HG03139 (cell line): Measurements from ENCODE around the gene FALEC.

Experiments used
- ATAC-seq: cut with Tn5 transposase; IDR thresholded peaks from one replicate; pipeline ENCODE4 v1.9.1; 2021; ENCODE audit not compliant: unreplicated experiment

FALEC gene

DNA sequence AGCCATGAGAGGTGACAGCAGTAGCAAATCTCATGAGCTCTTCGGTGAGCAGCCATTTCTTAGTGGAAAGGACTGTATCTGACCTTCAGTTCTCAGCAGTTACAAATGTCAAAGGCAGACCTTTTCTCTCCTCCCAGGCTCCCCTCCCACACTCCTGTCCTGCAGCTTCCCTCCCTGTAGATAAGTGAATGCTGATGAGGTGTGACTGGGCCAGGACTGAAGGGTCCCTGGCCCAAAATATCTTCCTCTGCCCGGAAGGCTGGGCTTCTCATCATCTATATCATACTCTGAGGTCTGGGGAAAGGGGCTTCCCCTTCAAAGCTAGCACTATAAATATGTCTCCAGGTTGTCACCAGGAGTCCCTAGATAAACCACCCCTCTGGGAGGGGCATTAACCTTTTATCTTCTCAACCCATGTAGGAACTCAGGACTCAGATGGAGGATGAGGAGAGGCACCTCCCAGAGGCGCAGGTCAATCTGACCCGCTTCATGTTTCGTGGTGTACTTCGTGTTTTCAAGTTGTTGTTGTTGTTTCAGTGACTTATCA lies 30.0 kb downstream of the FALEC start:
- no peak for ATAC-seq

DNA sequence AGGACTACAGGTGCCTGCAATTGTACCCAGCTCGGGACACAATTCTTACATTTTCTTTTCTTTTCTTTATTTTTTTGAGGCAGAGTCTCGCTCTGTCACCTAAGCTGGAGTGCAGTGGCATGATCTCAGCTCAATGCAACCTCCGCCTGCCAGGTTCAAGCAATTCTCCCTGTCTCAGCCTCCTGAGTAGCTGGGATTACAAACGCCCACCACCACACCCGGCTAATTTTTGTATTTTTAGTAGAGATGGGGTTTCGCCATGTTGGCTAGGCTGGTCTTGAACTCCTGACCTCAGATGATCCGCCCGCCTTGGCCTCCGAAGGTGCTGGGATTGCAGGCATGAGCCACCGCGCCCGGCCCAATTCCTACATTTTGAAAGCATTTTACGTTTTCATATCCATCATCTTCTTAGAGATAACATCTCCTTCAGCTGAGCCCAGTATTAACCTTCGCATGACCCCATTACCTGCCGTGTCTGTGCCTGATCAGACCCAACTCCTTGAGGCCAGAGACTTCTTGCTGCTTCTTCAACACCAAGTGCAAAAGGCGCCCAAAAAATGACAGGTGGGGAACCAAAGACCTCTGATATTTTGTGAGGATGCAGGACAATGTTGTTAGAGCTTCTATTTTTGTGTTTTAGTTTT lies 30.9 kb downstream of the FALEC start:
- ATAC-seq: no peak

DNA sequence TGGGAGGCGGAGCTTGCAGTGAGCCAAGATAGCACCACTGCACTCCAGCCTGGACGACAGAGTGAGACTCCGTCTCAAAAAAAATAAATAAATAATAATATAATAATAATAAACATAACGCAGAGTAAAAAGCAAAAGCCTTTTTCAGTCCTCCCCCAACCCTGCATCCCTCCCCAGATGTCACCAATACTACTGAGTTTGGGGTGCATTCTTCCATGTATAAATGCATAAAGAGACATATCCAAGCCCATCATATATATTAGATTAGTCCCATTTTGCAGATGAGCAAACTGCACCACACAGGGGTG lies 32.7 kb downstream of the FALEC start:
- ATAC-seq: no peak

DNA sequence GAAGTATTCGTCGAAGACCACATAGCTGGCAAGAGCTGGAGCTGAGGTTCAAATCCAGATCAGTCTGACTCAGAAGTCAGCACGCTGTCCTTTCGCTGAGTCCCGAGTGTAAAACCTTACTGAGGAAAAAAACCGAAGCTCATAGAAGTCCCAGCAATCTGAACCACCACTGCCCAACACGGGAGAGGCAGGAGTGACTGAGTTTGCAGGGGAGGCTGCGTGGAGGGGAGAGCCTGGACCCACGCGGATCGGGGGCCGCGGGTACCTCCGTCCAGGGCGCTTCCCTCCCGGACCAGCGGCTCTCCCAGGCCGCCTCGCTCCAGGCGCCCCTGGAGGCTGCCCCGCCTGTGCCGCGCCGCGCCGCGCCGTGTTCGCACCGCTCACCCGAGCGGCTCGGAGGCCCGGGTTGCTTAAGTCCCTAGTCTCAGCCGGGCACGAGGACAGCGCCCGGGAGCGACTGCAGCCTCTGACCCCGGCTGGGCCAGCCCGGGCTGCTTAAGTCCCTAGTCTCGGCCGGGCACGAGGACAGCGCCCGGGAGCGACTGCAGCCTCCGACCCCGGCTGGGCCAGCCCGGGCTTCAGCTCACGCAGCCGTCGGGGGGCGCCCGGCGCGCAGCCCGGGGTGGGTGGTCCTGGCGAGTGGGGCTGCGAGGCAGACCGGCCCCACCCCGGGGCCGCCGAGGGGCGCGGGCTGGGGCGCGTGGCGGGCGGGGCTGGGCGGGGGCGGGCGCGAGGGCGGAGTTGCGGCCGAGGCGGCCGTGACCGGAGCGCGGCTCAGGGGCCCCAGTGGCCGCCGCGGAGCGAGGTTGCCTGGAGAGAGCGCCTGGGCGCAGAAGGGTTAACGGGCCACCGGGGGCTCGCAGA lies 33.3 kb downstream of the FALEC start, which contains the start of gene ADAMTSL4:
ADAMTSL4 (plus strand) TSS at position 777 of the 864 bp plus-strand sequence. CDS start 2,881 bp downstream, outside the sequence.
- no peak for ATAC-seq

DNA sequence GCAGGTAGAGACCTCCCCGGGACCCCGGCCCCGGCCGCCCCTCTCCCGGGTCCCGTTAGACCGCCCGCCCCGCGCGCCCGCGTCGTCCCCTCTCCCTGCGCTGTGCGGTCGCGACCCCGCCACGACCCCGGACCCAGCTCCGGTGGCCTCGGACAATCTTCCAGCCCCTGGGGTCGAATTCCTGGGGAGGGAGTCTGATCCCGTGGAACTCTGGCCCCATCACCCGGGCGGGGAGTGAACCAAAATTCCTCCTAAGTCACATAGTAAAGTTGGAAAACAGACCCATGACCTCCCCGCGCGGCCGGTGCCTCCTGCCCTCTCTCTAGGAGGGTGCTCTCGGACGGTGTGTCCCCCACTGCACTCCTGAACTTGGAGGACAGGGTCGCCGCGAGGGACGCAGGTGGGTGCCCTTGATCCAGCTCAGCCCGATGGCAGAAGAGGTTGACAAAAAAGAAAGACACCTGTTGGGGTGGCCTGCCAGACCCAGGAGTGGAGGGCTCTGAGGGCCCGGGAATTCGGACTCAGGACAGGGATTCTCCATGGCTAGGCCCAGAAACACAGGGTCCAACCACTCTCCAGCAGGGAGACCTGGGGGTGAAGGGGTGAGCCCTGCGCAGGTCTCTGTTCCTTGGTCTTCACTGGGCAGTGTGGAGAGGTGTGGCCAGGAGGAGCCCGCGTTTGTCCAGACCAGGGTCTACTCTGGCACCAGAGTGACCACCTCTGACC lies 34.1 kb downstream of the FALEC start:
- ATAC-seq: no peak

DNA sequence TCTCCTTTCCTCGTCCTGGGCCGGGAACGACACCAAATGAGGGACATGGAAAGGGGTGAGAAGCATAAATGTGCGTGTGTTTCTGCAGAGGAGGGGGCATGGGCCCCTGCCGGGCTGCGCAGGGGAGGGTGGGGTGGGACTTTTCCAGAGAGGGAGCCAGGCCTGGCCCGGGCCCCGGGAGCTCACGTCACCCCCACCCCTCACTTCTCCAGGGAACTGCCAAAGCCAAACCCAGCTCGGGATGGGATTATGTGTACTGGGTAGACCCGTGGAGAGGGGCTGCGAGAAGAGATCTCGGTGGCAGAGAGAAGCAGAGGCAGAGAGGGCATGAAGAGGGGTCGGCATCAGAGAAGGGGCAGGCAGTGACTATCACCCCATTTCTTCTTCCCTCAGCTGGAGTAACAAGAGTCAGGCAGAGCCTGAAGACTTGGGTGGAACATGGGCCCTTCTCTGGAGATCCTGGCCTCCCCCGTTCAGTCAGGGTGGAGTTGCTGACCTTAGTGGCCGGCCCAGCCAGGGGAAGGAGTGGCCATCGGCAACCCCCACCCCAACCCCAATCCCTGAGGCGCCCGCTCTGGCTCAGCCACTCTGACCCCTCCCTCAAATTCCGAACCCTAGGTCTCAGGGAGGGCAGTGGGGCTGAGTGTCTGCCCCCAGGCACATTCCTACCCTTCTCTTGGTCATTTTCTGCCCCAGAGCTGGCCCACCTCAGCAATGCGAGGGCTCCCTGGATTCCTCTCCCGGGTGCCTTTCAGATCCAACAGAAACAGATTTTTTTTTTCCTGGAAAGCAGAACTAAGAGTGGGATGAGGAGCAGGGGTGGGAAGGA lies 34.9 kb downstream of the FALEC start:
- no peak for ATAC-seq

DNA sequence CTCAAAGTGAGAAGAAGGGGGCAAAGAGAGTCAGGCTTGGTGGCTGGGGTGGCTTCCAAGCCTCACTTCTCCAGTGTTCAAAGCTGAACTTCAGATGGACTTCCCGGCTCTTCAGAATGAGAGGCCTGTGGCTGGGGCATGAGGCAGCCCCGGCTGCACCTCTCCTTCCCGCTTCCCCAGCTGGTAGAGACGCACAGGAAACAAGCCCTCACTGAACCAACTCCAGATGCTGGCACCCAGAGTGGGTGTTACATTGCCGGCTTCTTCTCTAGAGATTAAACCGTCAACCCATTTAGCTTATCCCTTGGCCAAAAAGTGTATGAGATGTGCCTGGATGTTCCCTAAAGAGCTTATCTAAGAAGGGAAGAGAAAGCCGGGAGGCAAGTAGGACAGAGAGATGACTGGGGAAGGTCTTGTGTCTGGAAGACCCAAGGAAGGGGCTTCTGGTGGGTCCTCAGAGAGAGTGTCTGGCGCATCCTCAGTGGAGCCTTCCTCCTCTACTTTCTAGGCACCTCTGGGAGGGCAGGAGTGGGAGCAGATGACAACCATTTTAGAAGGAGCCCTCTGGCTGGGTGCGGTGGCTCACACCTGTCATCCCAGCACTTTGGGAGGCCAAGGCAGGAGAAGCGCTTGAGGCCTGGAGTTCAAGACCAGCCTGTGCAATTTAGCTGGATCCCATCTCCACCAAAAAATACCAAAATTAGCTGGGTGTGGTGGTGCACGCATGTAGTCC lies 35.7 kb downstream of the FALEC start:
- no peak for ATAC-seq

DNA sequence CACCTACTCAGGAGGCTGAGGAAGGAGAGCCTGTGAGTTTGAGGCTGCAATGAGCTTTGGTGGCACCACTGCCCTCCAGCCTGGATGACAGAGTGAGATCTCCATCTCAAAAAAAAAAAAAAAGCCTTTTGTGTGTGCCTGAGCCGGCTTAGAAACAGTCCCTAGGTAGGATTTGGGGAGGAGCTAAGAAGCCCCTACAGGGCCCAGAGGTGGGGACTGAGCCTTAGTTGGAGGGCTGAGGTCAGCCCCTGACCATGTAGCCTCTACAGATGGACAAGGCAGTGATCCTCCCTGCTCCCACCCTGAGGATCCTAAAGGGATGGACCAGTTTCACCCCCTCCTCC lies 36.2 kb downstream of the FALEC start:
- ATAC-seq: no peak

DNA sequence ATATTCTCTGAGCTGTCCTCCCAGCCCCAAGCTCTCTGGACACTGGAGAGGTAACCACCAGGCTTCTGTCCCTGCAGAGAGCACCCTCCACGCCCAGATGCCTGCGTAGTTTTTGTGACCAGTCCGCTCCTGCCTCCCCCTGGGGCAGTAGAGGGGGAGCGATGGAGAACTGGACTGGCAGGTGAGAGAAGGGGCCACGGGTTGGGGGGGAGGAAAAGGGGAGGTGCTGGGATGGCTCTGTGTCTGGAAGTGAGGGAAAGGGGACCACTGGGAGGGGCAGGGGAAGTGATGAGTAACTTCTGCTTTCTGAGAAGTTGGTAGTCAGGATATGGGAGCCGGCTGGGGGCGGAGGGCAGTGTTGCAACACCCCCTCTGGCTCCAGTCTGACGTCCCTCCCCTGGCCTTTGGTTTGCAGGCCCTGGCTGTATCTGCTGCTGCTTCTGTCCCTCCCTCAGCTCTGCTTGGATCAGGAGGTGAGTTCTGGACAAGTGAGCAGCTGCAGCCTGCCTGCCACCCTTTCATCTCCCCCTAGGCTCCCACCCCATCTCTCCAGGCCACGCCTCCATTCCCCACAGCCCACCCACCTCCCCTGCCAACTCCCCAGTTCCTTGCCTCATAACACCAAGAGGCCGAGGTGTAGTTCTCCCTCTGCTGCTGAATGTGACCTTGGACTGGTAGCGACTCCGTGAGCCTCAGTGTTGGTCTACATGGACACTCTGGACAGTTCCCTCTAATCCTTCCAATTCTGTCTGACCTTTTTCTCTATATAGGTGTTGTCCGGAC lies 36.8 kb downstream of the FALEC start:
- ATAC-seq: no peak

DNA sequence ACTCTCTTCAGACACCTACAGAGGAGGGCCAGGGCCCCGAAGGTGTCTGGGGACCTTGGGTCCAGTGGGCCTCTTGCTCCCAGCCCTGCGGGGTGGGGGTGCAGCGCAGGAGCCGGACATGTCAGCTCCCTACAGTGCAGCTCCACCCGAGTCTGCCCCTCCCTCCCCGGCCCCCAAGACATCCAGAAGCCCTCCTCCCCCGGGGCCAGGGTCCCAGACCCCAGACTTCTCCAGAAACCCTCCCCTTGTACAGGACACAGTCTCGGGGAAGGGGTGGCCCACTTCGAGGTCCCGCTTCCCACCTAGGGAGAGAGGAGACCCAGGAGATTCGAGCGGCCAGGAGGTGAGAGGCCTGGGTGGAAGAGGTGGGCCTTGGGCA lies 37.3 kb downstream of the FALEC start:
- ATAC-seq: no peak

DNA sequence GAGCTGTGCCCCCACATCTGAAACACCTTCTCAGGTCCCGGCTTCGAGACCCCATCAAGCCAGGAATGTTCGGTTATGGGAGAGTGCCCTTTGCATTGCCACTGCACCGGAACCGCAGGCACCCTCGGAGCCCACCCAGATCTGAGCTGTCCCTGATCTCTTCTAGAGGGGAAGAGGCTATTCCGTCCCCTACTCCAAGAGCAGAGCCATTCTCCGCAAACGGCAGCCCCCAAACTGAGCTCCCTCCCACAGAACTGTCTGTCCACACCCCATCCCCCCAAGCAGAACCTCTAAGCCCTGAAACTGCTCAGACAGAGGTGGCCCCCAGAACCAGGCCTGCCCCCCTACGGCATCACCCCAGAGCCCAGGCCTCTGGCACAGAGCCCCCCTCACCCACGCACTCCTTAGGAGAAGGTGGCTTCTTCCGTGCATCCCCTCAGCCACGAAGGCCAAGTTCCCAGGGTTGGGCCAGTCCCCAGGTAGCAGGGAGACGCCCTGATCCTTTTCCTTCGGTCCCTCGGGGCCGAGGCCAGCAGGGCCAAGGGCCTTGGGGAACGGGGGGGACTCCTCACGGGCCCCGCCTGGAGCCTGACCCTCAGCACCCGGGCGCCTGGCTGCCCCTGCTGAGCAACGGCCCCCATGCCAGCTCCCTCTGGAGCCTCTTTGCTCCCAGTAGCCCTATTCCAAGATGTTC lies 38.0 kb downstream of the FALEC start:
- no peak for ATAC-seq

DNA sequence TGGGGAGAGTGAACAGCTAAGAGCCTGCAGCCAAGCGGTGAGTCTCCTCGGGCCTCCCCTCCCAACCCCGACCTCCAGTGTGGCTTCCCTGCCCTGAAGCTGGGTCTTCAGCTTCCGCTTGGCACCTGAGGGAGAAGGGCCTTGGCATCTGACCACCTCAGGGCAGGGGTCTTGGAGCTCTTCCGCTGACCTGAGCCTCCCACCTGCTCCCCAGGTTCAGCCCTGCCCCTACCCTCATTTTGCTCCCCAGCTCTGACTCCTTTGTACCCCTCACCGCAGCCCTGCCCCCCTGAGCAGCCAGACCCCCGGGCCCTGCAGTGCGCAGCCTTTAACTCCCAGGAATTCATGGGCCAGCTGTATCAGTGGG lies 38.5 kb downstream of the FALEC start:
- ATAC-seq: no peak

DNA sequence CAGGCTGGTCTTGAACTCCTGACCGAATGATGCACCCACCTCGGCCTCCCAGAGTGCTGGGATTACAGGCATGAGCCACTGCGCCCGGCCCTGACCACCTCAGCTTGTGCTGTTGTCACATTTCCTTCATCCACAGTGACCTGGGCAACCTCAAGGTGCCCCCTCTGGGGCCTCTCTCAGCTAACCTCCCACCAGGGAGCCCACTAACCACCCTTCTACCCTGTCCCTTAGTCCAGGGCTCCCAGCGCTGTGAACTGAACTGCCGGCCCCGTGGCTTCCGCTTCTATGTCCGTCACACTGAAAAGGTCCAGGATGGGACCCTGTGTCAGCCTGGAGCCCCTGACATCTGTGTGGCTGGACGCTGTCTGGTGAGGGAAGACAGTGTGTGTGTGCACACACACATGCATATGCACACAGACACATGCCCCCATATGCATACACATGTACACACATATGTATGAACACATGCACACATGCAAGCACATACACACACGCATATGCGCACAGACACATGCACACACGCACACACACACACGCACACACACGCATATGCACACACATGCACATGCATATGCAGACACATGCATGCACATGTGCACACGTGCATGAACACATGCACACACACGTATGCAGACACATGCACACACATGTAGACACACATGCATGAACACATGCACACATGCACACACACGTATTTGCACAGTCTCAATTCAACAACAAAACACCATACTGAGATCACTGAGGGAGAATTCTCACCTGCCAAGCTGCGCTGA lies 39.8 kb downstream of the FALEC start:
- no peak for ATAC-seq

DNA sequence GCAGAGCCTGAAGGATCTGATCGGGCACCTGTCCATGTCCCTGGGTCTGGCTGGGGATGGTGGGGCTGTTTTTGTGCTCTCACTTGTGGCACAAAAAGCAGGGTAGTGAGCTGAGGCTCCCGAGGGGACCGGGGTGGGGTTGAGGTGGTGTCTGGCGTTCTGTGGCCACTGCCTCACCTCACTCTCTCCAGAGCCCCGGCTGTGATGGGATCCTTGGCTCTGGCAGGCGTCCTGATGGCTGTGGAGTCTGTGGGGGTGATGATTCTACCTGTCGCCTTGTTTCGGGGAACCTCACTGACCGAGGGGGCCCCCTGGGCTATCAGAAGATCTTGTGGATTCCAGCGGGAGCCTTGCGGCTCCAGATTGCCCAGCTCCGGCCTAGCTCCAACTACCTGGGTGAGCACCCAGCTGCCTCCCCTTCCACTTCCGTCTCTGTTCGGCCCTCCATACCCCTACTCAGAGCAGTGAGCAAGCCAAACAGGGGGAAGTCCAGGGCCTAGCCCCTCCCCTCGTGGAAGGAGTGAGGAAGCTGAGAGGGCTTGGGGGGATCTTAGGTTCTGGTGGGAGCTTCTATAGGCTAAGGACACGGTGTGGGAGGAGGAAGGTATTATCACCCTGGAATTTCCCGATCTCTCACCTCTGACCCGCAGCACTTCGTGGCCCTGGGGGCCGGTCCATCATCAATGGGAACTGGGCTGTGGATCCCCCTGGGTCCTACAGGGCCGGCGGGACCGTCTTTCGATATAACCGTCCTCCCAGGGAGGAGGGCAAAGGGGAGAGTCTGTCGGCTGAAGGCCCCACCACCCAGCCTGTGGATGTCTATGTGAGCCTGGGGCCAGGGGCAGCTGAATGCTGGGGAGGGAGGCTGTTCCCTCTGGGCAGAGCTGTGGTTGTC lies 40.7 kb downstream of the FALEC start:
- no peak for ATAC-seq

DNA sequence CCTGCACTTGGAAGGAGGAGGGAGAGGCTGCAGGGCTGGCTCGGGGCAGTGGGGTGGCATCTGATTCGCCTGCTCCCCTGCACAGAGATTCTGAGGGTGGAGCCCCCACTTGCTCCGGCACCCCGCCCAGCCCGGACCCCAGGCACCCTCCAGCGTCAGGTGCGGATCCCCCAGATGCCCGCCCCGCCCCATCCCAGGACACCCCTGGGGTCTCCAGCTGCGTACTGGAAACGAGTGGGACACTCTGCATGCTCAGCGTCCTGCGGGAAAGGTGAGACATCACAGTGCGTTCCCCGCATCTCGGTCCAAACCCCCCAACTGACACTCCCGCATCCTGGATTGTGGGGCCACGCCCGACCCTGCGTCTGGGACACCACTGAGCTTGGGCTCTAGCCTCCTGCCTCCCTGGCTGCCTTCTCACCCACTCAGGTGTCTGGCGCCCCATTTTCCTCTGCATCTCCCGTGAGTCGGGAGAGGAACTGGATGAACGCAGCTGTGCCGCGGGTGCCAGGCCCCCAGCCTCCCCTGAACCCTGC lies 41.6 kb downstream of the FALEC start:
- no peak for ATAC-seq

DNA sequence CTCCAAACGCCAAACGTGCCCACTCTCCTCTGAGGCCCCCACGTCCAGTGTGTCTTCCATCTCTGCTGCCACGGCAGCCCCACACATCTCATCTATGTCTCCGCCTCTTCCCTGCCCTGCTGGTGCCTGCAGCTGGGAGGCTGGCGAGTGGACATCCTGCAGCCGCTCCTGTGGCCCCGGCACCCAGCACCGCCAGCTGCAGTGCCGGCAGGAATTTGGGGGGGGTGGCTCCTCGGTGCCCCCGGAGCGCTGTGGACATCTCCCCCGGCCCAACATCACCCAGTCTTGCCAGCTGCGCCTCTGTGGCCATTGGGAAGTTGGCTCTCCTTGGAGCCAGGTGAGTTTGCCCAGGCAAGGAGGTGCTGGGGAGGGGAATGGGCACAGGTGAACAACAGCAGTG lies 42.3 kb downstream of the FALEC start:
- ATAC-seq: no peak

DNA sequence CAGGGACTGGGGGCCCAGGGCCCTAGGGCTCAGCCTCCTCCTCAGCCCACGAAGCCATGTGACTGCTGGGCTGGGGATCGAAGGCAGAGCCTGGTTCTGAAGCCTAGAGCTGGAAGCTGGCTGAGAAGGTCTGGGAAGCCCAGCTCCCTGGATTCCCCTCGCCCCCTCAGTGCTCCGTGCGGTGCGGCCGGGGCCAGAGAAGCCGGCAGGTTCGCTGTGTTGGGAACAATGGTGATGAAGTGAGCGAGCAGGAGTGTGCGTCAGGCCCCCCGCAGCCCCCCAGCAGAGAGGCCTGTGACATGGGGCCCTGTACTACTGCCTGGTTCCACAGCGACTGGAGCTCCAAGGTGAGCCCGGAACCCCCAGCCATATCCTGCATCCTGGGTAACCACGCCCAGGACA lies 42.8 kb downstream of the FALEC start:
- ATAC-seq: no peak
